ENCODE data around the gene MIEF1. TPM values are rescaled to one million over a fixed set of nuclear protein-coding genes. Genes with fewer than 3 reads are reported as not detected.

The MIEF1 gene
- total and polyA plus RNA-seq, 2 of the 8 experiments (the other 6 are each of a cell fraction or from before 2014, with no cell fraction given), result 16.8 to 32.7 TPM

GRCh38 chr22:39486951-39487825 lies 14.9 kb upstream of the MIEF1 start:
- DNase-seq (ENCODE audit: low read depth in 1 of 2, low spot score in 2 of 2), result no peak
- Histone ChIP-seq H3K56ac (replicated peaks; ENCODE audit: insufficient read length, low read depth, low read length) (no peak overlapping the region), H4K8ac (ENCODE audit: extremely low read depth, insufficient read depth, low read length) (no peak overlapping the region; the same call in 1 of the 2 replicates), H3K4ac (replicated peaks; ENCODE audit: insufficient read length, low read depth, low read length) (no peak overlapping the region), H4K5ac (ENCODE audit: insufficient read length, low read depth, low read length) (no peak overlapping the region), H3K14ac (ENCODE audit: insufficient read length) (no peak overlapping the region), H3K4me2 (ENCODE audit: insufficient read depth in 1 of 2, low read depth in 2 of 2, low read length in 2 of 2) (no peak overlapping the region), H2BK120ac (replicated peaks; ENCODE audit: low read depth, low read length) (no peak overlapping the region), H3K23ac (ENCODE audit: insufficient read length) (no peak overlapping the region), H2BK15ac (ENCODE audit: low read length) (no peak overlapping the region), H3K23me2 (ENCODE audit: low read depth, low read length) (no peaks in the 10 kb centered on the region), H2AK5ac (ENCODE audit: low read depth, low read length) (no peak overlapping the region), H3K4me3 (ENCODE audit: extremely low read depth in 1 of 4, insufficient read depth in 2 of 4, low read depth in 3 of 4, low read length in 4 of 4) (no peak overlapping the region), H3K9me3 (ENCODE audit: insufficient read depth in 2 of 2, low read depth in 1 of 2, low read length in 1 of 2) (no peaks in the 10 kb centered on the region), H2AFZ (ENCODE audit: low read length) (no peak overlapping the region), H3K9ac (replicated peaks in 1 of 4; ENCODE audit: extremely low read depth in 1 of 4, low read depth in 3 of 4, low read length in 3 of 4) (no peak overlapping the region), H3K79me2 (ENCODE audit: control insufficient read depth in 1 of 2, insufficient read depth in 2 of 2, low read length in 2 of 2) (no peaks in the 10 kb centered on the region), H3K36me3 (ENCODE audit: control insufficient read depth in 2 of 4, insufficient read depth in 4 of 4, low read length in 3 of 4) (no peaks in the 10 kb centered on the region), H3K79me1 (ENCODE audit: low read depth, low read length) (no peaks in the 10 kb centered on the region), H2BK5ac (ENCODE audit: low read depth, low read length) (no peak overlapping the region), H2BK12ac (ENCODE audit: low read depth, low read length) (no peak overlapping the region), H3K18ac (ENCODE audit: extremely low read depth, low read length) (no peak overlapping the region), H3K4me1 (replicated peaks in 1 of 4; ENCODE audit: control insufficient read depth in 3 of 4, insufficient read depth in 4 of 4, low read length in 3 of 4) (peaks cover 0 to 6% (median 4%) of the 10 kb centered on the region in 4 experiments; a peak in 4 of 7 replicates), H4K91ac (replicated peaks; ENCODE audit: insufficient read length, low read length) (no peak overlapping the region), H2BK20ac (ENCODE audit: low read length) (no peak overlapping the region), H3K27me3 (replicated peaks in 1 of 4; ENCODE audit: control insufficient read depth in 3 of 4, extremely low read depth in 1 of 4, insufficient read depth in 3 of 4, low read length in 3 of 4) (no peaks in the 10 kb centered on the region; a peak in 1 of 7 replicates), H4K20me1 (replicated peaks in 1 of 2; ENCODE audit: control insufficient read depth in 1 of 2, insufficient read depth in 2 of 2, low read length in 2 of 2) (peaks cover 0 to 3% of the 10 kb centered on the region in 2 experiments), H3K27ac (ENCODE audit: low read depth, low read length) (no peak overlapping the region)
- WGBS, 2 experiments (ENCODE audit: extremely low coverage in 1 of 2, insufficient coverage in 1 of 2, insufficient read length in 1 of 2, insufficient replicate concordance in 2 of 2, low coverage in 1 of 2, low lambda C conversion rate in 2 of 2, missing lambda C conversion rate in 1 of 2), result 90% methylated on average over 23 of the region's 45 CpGs; no CpG with 5 or more reads in 1 of the 2 experiments
- CTCF ChIA-PET (ENCODE audit: partially characterized antibody), result interaction anchor here (0.6 to 19.7 kb wide), 6 partner anchors 7 to 44 kb away, joined by 3 to 361 read pairs (median 8); partner anchors contain the start of gene RPS19BP1
- FAIRE-seq, result no peak
- POLR2A ChIA-PET (ENCODE audit: partially characterized antibody), result interaction anchor here (0.6 to 2.6 kb wide), 5 partner anchors 9 to 175 kb away, joined by 3 to 9 read pairs (median 4); partner anchors contain the start of gene ATF4
- TF ChIP-seq, protein P1, sequence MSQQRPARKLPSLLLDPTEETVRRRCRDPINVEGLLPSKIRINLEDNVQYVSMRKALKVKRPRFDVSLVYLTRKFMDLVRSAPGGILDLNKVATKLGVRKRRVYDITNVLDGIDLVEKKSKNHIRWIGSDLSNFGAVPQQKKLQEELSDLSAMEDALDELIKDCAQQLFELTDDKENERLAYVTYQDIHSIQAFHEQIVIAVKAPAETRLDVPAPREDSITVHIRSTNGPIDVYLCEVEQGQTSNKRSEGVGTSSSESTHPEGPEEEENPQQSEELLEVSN (IDR thresholded peaks at IDR 0.05), result no peak
- TF ChIP-seq, protein P2, sequence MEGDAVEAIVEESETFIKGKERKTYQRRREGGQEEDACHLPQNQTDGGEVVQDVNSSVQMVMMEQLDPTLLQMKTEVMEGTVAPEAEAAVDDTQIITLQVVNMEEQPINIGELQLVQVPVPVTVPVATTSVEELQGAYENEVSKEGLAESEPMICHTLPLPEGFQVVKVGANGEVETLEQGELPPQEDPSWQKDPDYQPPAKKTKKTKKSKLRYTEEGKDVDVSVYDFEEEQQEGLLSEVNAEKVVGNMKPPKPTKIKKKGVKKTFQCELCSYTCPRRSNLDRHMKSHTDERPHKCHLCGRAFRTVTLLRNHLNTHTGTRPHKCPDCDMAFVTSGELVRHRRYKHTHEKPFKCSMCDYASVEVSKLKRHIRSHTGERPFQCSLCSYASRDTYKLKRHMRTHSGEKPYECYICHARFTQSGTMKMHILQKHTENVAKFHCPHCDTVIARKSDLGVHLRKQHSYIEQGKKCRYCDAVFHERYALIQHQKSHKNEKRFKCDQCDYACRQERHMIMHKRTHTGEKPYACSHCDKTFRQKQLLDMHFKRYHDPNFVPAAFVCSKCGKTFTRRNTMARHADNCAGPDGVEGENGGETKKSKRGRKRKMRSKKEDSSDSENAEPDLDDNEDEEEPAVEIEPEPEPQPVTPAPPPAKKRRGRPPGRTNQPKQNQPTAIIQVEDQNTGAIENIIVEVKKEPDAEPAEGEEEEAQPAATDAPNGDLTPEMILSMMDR (IDR thresholded peaks at IDR 0.05; ENCODE audit: control extremely low read depth in 1 of 3, insufficient read depth in 1 of 3, low read depth in 1 of 3, low read length in 3 of 3), result no peak
- TF ChIP-seq CHD1 (IDR thresholded peaks at IDR 0.05; ENCODE audit: low read depth, low read length) (no peak), SIX5 (IDR thresholded peaks at IDR 0.05; ENCODE audit: low read depth, low read length) (no peak), TEAD4 (IDR thresholded peaks at IDR 0.05; ENCODE audit: low read depth, low read length) (no peak), SIN3A (conservative IDR thresholded peaks at IDR 0.05 in 1 of 2, IDR thresholded peaks at IDR 0.05 in 1 of 2; ENCODE audit: low read depth in 1 of 2, low read length in 2 of 2) (no peak), BRCA1 (IDR thresholded peaks at IDR 0.05; ENCODE audit: low read depth, low read length) (no peak), JUN (IDR thresholded peaks at IDR 0.05; ENCODE audit: low read depth, low read length) (no peak)
